ENCODE measurements around the gene NOMO2. TPM values are rescaled to one million over a fixed set of nuclear protein-coding genes. Genes with fewer than 3 reads are reported as not detected.

The NOMO2 gene
- polyA plus RNA-seq, 1 donor from 2014 or later: 62.8 TPM

Other genes with a start within 250 kb of the NOMO2 start
- gene NPIPA8, start 225.4 kb downstream of the NOMO2 start, polyA plus RNA-seq: not detected
- gene RPS15A, start 228.2 kb upstream of the NOMO2 start, polyA plus RNA-seq: 3,520 TPM
- 142 TPM for gene ARL6IP1, start 239.5 kb upstream of the NOMO2 start, polyA plus RNA-seq